Upper lobe of left lung (tissue), 6 donors: ENCODE results near the gene FAM174C. TPM values are rescaled to one million over a fixed set of nuclear protein-coding genes. Genes with fewer than 3 reads are reported as not detected.
A peak's percentile ranks its signal among the peaks of the same experiment; 100 is the strongest.

Experiments
- ATAC-seq, 2 donors: fragments of 200-7000 bp; cut with Tn5 transposase; one replicate each; pipeline ENCODE4 v1.9.1; 2022; ENCODE audit warnings: mild to moderate bottlenecking in 2 of 2, moderate library complexity in 2 of 2; ENCODE audit not compliant: low FRiP score in 2 of 2
- DNase-seq, 2 donors: peaks; one replicate each; pipeline ENCODE4 v3.0.0-alpha.2; 2019 to 2020
- H3K27ac ChIP-seq, 4 donors: fragments of 200-600 bp; sonication (generic); one replicate each; pipeline ENCODE4 v1.5.1; 2016 to 2019
- H3K27me3 ChIP-seq, 4 donors: fragments of 200-600 bp; sonication (generic); one replicate each; pipeline ENCODE4 v1.5.1; 2017 to 2019
- H3K36me3 ChIP-seq, 4 donors: fragments of 200-600 bp; sonication (generic); one replicate each; pipeline ENCODE4 v1.5.1; 2016 to 2019
- H3K4me1 ChIP-seq, 4 donors: fragments of 200-600 bp; sonication (generic); one replicate each; pipeline ENCODE4 v1.5.1; 2018 to 2019
- H3K4me3 ChIP-seq, 4 donors: fragments of 200-600 bp; sonication (generic); one replicate each; pipeline ENCODE4 v1.5.1; 2017 to 2019; ENCODE audit warnings: mild to moderate bottlenecking in 2 of 4, moderate library complexity in 1 of 4
- H3K9me3 ChIP-seq, 4 donors: fragments of 200-600 bp; sonication (generic); one replicate each; pipeline ENCODE4 v1.5.1; 2018 to 2019
- EP300 ChIP-seq, 4 donors: sonication (generic); formaldehyde crosslinking; IDR thresholded peaks; one replicate each; pipeline ENCODE4 v1.5.1; 2017; ENCODE audit warnings: antibody characterized with exemption in 4 of 4, control low read depth in 2 of 4
- POLR2A ChIP-seq, 4 donors: fragments of 450-650 bp; IDR thresholded peaks; one replicate each; pipeline ENCODE4 v1.5.1; 2016 to 2017; ENCODE audit warnings: antibody characterized with exemption in 4 of 4, mild to moderate bottlenecking in 2 of 4
- POLR2AphosphoS5 ChIP-seq, 2 donors: sonication (generic); formaldehyde crosslinking; IDR thresholded peaks; one replicate each; pipeline ENCODE4 v1.5.1; 2017; ENCODE audit warnings: antibody characterized with exemption in 2 of 2
- WGBS, 2 donors: methylation state at CpG; one replicate each; pipeline ENCODE4 v1.1.5; 2017 to 2018; 5-methylcytosine and 5-hydroxymethylcytosine counted together
- total RNA-seq, 6 donors: library from RNA; depleted of rRNA in 4 of 6; stranded (reverse); fragments of >200 nt in 4 of 6; gene quantifications; one replicate each; pipeline versions ENCODE4 v1.1.0 to v1.2.1, GENCODE V29; 2016 to 2021
- TF ChIP-seq, protein P1 (sequence below), 6 experiments: fragments of 450-650 bp in 4 of 6; fragments of 200-600 bp in 2 of 6; sonication (generic) in 2 of 6; IDR thresholded peaks; one replicate each; pipeline ENCODE4 v1.5.1; 2016 to 2019; ENCODE audit warnings: antibody characterized with exemption in 6 of 6
- donor health status: DM: no; HTN: no; CAD: no; lungs with moderate emphysema.
- donor health status: DM: no; HTN: yes; CAD: no; lungs with severe emphysema.

Gene FAM174C
- total RNA-seq, 6 donors from 2014 or later, result 43.0 to 85.3 (median 59.6) TPM

DNA sequence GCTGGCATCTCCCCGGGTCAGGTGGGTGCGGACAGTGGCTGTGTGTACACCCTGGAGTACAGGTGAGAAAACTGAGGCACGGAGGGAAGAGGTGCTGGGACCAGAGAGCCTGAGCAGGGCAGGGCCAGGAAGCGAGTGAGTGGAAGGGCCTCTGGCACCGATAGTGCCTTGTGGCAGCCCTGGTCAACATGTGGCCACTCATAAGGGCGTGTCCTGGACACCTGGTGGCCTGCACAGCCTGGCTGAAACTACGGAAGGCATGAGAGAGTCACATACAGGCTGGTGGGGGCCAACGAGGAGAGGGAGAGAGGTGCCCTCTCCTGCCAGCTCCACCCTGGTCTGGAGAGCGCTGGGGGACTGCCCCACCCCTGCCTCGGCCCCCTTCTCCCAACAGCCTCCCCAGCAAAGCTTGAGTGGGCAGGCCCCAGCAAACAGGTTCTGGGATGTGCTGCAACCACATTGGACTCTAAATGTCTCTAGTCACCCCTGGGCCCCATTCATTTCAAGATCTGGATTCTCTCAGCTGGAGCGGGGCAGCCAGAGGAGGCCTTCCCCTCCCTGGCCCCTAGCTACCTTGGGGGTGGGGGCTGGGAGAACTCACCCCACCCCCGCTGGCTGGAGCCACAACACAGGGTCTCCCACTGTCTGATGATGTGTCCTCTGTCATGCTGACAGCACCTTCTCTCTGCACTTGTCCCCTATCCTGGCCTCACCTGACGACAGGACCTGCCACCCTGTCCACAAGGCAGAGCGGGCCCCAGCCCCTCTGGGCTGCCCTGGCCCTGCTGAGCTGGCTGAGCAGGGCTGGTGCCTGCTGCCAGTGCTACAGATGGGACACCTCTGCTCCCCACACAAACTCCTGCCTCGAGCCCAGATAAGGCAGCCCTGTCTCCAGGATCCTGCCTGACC is 43.3 kb upstream of the FAM174C start:
- Histone ChIP-seq H3K4me1 (peaks cover 21 to 41% (median 27%) of the 10 kb centered on the region in 4 donors), H3K9me3 (no peaks in the 10 kb centered on the region), H3K27ac (peak overlapping the region in 3 of 4 donors; percentile 30 to 45 (median 43)), H3K36me3 (peaks cover 0 to 15% (median 13%) of the 10 kb centered on the region in 4 donors), H3K4me3 (no peak overlapping the region), H3K27me3 (peaks cover 0 to 3% (median under 1%) of the 10 kb centered on the region in 4 donors)
- ATAC-seq (peak in 1 of 2 donors; percentile 63), DNase-seq (peak in 1 of 2 donors; percentile 85)
- WGBS, 2 donors, result 65 to 83% methylated on average over 10 to 14 of the region's 15 CpGs
- TF ChIP-seq, protein P1, sequence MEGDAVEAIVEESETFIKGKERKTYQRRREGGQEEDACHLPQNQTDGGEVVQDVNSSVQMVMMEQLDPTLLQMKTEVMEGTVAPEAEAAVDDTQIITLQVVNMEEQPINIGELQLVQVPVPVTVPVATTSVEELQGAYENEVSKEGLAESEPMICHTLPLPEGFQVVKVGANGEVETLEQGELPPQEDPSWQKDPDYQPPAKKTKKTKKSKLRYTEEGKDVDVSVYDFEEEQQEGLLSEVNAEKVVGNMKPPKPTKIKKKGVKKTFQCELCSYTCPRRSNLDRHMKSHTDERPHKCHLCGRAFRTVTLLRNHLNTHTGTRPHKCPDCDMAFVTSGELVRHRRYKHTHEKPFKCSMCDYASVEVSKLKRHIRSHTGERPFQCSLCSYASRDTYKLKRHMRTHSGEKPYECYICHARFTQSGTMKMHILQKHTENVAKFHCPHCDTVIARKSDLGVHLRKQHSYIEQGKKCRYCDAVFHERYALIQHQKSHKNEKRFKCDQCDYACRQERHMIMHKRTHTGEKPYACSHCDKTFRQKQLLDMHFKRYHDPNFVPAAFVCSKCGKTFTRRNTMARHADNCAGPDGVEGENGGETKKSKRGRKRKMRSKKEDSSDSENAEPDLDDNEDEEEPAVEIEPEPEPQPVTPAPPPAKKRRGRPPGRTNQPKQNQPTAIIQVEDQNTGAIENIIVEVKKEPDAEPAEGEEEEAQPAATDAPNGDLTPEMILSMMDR (IDR thresholded peaks at IDR 0.05), result peak in 1 of 6 experiments; percentile 6
- TF ChIP-seq POLR2AphosphoS5 (IDR thresholded peaks at IDR 0.05), result no peak

DNA sequence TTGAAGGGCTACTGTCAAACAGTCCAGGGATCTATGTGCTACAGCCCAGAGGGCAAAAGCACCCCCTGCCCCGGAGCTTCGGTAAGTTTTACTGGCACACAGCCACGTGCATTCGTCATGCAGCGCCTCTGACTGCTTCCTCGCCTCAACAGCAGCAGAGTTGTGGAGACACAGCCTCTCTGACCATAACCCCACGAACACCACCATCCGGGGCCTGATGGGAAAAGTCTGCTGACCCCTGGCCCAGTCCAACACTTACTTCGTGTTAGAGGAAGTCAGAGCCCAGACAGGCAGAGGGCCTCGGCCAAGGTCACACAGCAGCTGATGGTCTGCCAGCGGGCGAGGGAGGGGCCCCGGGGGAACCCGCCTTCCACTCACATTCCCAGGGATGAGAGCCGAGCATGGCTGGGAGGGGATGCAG is 42.7 kb upstream of the FAM174C start:
- TF ChIP-seq POLR2AphosphoS5 (IDR thresholded peaks at IDR 0.05), result peak in 1 of 2 donors; percentile 20
- TF ChIP-seq, protein P1 (IDR thresholded peaks at IDR 0.05), result no peak
- H3K27me3 ChIP-seq, result peaks cover 0 to 9% (median 3%) of the 10 kb centered on the region in 4 donors
- WGBS, 2 donors, result 37 to 45% methylated on average over 7 to 14 of the region's 15 CpGs
- H3K4me1 ChIP-seq, result peaks cover 27 to 48% (median 32%) of the 10 kb centered on the region in 4 donors
- H3K9me3 ChIP-seq, result no peaks in the 10 kb centered on the region
- H3K27ac ChIP-seq, result peak overlapping the region in 3 of 4 donors; percentile 30 to 45 (median 43)
- DNase-seq (no peak), ATAC-seq (peak; percentile 4 to 24)
- H3K4me3 ChIP-seq, result no peak overlapping the region
- peaks cover 0 to 8% (median 7%) of the 10 kb centered on the region in 4 donors for H3K36me3 ChIP-seq

DNA sequence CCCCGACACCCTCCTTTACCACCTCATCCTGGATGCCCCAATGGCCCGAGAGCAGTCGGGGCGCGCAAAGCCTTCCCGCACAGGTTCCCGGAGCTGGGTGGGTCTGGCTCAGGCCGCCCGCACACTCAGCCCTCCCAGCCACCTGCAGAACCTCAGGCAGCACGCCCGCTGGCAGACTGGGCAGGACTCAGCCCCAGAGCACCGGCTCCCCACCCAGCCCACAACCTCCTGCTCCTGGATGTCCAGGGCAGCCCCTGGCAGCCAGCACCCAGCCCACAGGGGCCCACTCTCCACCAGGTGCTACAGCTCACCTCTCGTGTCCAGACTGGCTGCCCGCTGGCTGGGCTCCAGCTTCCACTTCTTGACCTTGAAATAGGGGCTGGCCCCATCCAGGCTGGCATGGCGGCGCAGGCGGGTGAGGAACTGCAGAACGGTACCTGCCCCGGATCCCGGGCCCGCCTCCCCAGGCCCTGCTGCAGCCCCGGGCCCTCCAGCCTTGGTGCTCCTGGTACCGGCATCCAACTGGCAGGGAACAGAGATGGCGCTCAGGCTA is 42.1 kb upstream of the FAM174C start:
- TF ChIP-seq EP300 (IDR thresholded peaks at IDR 0.05) (no peak), POLR2AphosphoS5 (IDR thresholded peaks at IDR 0.05) (no peak), POLR2A (IDR thresholded peaks at IDR 0.05) (no peak)
- TF ChIP-seq, protein P1 (IDR thresholded peaks at IDR 0.05), result no peak
- Histone ChIP-seq H3K9me3 (no peaks in the 10 kb centered on the region), H3K4me1 (peaks cover 30 to 52% (median 35%) of the 10 kb centered on the region in 4 donors), H3K27ac (peak overlapping the region in 3 of 4 donors; percentile 30 to 45 (median 43)), H3K4me3 (no peak overlapping the region), H3K36me3 (peaks cover 0 to 3% (median 2%) of the 10 kb centered on the region in 4 donors), H3K27me3 (peaks cover 0 to 9% (median 3%) of the 10 kb centered on the region in 4 donors)
- peak in 1 of 2 donors; percentile 23 for ATAC-seq
- 81% methylated on average over 24 of the region's 24 CpGs; no CpG with 5 or more reads in 1 of the 2 donors for WGBS, 2 donors
- peak in 1 of 2 donors; percentile 86 for DNase-seq

DNA sequence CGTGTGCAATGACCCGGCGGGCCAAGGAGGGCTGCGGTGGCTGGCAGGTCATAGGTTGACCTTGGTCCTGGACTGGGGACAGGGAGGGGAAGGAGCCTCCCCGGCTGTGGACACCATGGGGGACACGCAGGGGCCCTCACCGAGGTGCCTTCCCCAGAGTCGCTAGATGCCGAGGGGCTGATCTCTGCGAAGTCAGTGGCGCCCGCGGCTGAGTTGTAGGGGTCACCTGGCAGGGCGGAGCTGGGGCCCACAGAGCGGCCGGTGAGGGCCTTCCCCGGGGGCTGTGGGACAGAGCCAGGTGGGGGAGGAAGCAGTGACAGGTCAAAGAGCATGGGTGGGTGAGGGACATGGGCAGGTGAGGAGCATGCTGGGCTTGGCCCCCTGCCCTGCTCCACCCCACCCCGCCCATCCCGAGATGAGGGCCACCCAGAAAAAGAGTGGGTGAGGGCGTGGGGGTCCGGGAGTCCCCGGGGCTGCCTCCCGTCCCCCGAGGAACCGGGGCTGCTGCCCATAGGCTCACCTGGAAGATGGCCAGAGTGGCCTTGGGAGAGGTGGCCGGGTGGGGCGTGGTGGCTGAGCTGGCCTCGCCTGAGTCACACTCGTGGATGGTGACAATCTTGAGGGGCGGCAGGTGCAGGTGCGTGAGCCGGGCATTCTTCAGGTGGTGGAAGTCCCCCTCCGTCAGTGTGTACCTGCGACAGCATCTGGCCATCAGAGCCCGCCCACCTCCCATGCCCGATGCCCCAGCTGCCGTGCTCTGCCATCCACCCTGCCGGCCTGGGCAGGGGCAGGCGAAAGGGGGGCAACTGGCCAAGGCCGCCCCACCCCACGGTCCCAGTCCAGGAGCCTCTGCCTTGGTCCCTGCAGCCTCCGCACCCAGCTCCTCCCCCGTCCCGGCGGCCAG is 41.0 kb upstream of the FAM174C start:
- no peak overlapping the region for H3K4me3 ChIP-seq
- DNase-seq (peak in 1 of 2 donors; percentile 85), ATAC-seq (no peak)
- H3K9me3 ChIP-seq, result no peaks in the 10 kb centered on the region
- no peak for TF ChIP-seq EP300 (IDR thresholded peaks at IDR 0.05)
- TF ChIP-seq POLR2A (IDR thresholded peaks at IDR 0.05), result no peak
- TF ChIP-seq, protein P1 (IDR thresholded peaks at IDR 0.05), result no peak
- no peak for TF ChIP-seq POLR2AphosphoS5 (IDR thresholded peaks at IDR 0.05)
- WGBS, 2 donors, result 91% methylated on average over 27 to 43 of the region's 45 CpGs
- H3K27ac ChIP-seq, result no peak overlapping the region
- peaks cover 0 to 9% (median 3%) of the 10 kb centered on the region in 4 donors for H3K27me3 ChIP-seq
- H3K4me1 ChIP-seq, result peaks cover 32 to 61% (median 39%) of the 10 kb centered on the region in 4 donors
- H3K36me3 ChIP-seq, result no peaks in the 10 kb centered on the region
